A673 (cell line): ENCODE measurements around the gene INSRR.

Experiments
- CTCF ChIP-seq: fragments of 300-800, 200-600 bp; sonication (generic); conservative IDR thresholded peaks from 2 replicates; pipeline ENCODE4 v1.5.1; 2017; ENCODE audit warnings: low read depth, mild to moderate bottlenecking, antibody characterized with exemption, low read length, moderate library complexity, mixed read lengths
- EZH2 ChIP-seq: fragments of 200-600 bp; sonication (generic); IDR thresholded peaks from 2 replicates; pipeline ENCODE4 v1.6.1; 2017; ENCODE audit warnings: borderline replicate concordance, low read depth, mild to moderate bottlenecking, mixed read lengths, antibody characterized with exemption, low read length; ENCODE audit not compliant: poor library complexity, severe bottlenecking

GRCh38 chr1:156823210-156823790 is 35.6 kb downstream of the INSRR start:
- TF ChIP-seq EZH2 (no peak), CTCF (no peak)
